HepG2 (cell line): ENCODE data around the gene RIPOR3. TPM values are rescaled to one million over a fixed set of nuclear protein-coding genes. Genes with fewer than 3 reads are reported as not detected.

ENCODE experiments used
- ATAC-seq: fragments of 200-7000 bp; cut with Tn5 transposase; 3 replicates; pipeline ENCODE4 v1.9.1; 2020; ENCODE audit warnings: mild to moderate bottlenecking, moderate library complexity
- BruUV-seq: library from RNA; stranded (reverse); fragments of 400-500 nt; replicated peaks from 2 replicates; lab custom pipeline; 2021; lab: Mats Ljungman, UMichigan
- CTCF ChIA-PET: fragments of 300-600 bp; formaldehyde crosslinking; extraction: SDS; loops from one replicate; lab custom pipeline; 2021; ENCODE audit warnings: low total read pairs, inconsistent platforms, low intra/inter-chr PET ratio; lab: Yijun Ruan, JAX
- POLR2A ChIA-PET: fragments of 350-600 bp; sonication (Branson Sonifier 250); formaldehyde crosslinking; loops from one replicate; lab custom pipeline; 2020; ENCODE audit warnings: antibody characterized with exemption, inconsistent platforms; lab: Yijun Ruan, JAX
- DNase-seq: peaks from one replicate; pipeline ENCODE4 v3.0.0-alpha.2; 2015; ENCODE audit warnings: low spot score
- FAIRE-seq: peaks from 3 replicates; lab custom pipeline; 2011; peaks lifted over from hg19 to GRCh38; lab: Jason Lieb, UNC
- H2AFZ ChIP-seq: one replicate; pipeline ENCODE4 v1.6.1; 2011; ENCODE audit warnings: low read length, inconsistent platforms
- H3K27ac ChIP-seq: fragments of 300-600 bp; 3 replicates; pipeline ENCODE4 v1.8.0; 2011; ENCODE audit warnings: mixed run types, mild to moderate bottlenecking, mixed read lengths, low read length, inconsistent platforms; ENCODE audit not compliant: insufficient read depth; ENCODE audit errors: extremely low read length
- H3K27me3 ChIP-seq, 2 experiments: fragments of 200-600 bp in 1 of 2; 2 replicates in 1 of 2; 3 replicates in 1 of 2; pipeline versions ENCODE4 v1.6.0 to v1.8.0; 2011; ENCODE audit warnings: low read length in 2 of 2, mild to moderate bottlenecking in 2 of 2, moderate library complexity in 2 of 2, inconsistent platforms in 1 of 2; ENCODE audit not compliant: insufficient read depth in 2 of 2, control insufficient read depth in 1 of 2
- H3K36me3 ChIP-seq, 2 experiments: fragments of 200-600 bp in 1 of 2; replicated peaks in 1 of 2; 2 replicates in 1 of 2; 3 replicates in 1 of 2; pipeline versions ENCODE4 v1.5.1 to v1.8.0; 2011; ENCODE audit warnings: low read length in 2 of 2, inconsistent platforms in 1 of 2; ENCODE audit not compliant: insufficient read depth in 2 of 2, control insufficient read depth in 1 of 2
- H3K4me1 ChIP-seq: 2 replicates; pipeline ENCODE4 v1.5.1; 2012; ENCODE audit warnings: low read length, inconsistent platforms; ENCODE audit not compliant: insufficient read depth
- H3K4me2 ChIP-seq: 2 replicates; pipeline ENCODE4 v1.6.0; 2011; ENCODE audit warnings: low read depth, low read length, inconsistent platforms
- H3K4me3 ChIP-seq, 3 experiments: fragments of 200-600 bp in 1 of 3; sonication (generic), shearing (Covaris generic) in 1 of 3; replicated peaks in 1 of 3; 2 replicates each; pipeline ENCODE4 v1.5.1; 2011 to 2016; ENCODE audit warnings: low read length in 3 of 3, inconsistent platforms in 2 of 3, low read depth in 2 of 3, mild to moderate bottlenecking in 2 of 3, control low read depth in 1 of 3, mixed read lengths in 1 of 3; ENCODE audit not compliant: insufficient read depth in 1 of 3
- H3K79me2 ChIP-seq: one replicate; pipeline ENCODE4 v1.6.1; 2011; ENCODE audit warnings: low read length, inconsistent platforms; ENCODE audit not compliant: insufficient read depth
- H3K9ac ChIP-seq: 2 replicates; pipeline ENCODE4 v1.6.0; 2011; ENCODE audit warnings: mild to moderate bottlenecking, low read depth, low read length, inconsistent platforms; ENCODE audit not compliant: insufficient read depth
- H3K9me3 ChIP-seq: 2 replicates; pipeline ENCODE4 v1.5.1; 2012; ENCODE audit warnings: mild to moderate bottlenecking, low read length
- H4K20me1 ChIP-seq: 2 replicates; pipeline ENCODE4 v1.6.0; 2011; ENCODE audit warnings: inconsistent platforms, mild to moderate bottlenecking, low read length, moderate library complexity; ENCODE audit not compliant: insufficient read depth
- CHCHD3 ChIP-seq: sonication (generic); formaldehyde crosslinking; IDR thresholded peaks from 2 replicates; pipeline ENCODE4 v1.8.0; 2022; ENCODE audit warnings: mild to moderate bottlenecking, missing genetic modification reagents, moderate library complexity
- GABPA ChIP-seq, 2 experiments: IDR thresholded peaks; 2 replicates each; pipeline ENCODE4 v1.6.1; 2011 to 2016; ENCODE audit warnings: low read depth in 2 of 2, low read length in 1 of 2, missing biosample characterization in 1 of 2, missing genetic modification characterization in 1 of 2
- GFI1 ChIP-seq: sonication (generic); formaldehyde crosslinking; IDR thresholded peaks from 2 replicates; pipeline ENCODE4 v1.5.0; 2020; ENCODE audit warnings: missing genetic modification reagents, mild to moderate bottlenecking, borderline replicate concordance
- IKZF5 ChIP-seq: IDR thresholded peaks from 2 replicates; pipeline ENCODE4 v1.6.1; 2018; ENCODE audit warnings: missing genetic modification reagents, mild to moderate bottlenecking, missing compliant biosample characterization
- KDM3A ChIP-seq: IDR thresholded peaks from 2 replicates; pipeline ENCODE4 v1.6.1; 2018; ENCODE audit warnings: low read depth, missing compliant biosample characterization
- MED8 ChIP-seq: sonication (generic); formaldehyde crosslinking; IDR thresholded peaks from 2 replicates; pipeline ENCODE4 v1.8.1; 2023; ENCODE audit warnings: mild to moderate bottlenecking, missing genetic modification reagents; ENCODE audit not compliant: insufficient replicate concordance
- RAD21 ChIP-seq: fragments of 450-650 bp; formaldehyde crosslinking; IDR thresholded peaks from 2 replicates; pipeline ENCODE4 v1.5.0; 2020; ENCODE audit warnings: mild to moderate bottlenecking
- RXRB ChIP-seq: IDR thresholded peaks from 2 replicates; pipeline ENCODE4 v1.6.1; 2016; ENCODE audit warnings: borderline replicate concordance, missing genetic modification reagents, missing compliant biosample characterization
- SSRP1 ChIP-seq: IDR thresholded peaks from 2 replicates; pipeline ENCODE4 v1.6.1; 2016; ENCODE audit warnings: control low read depth
- ZNF800 ChIP-seq: sonication (generic); formaldehyde crosslinking; IDR thresholded peaks from 2 replicates; pipeline ENCODE4 v1.4.0; 2020; ENCODE audit warnings: missing genetic modification reagents
- ZNF850 ChIP-seq: sonication (generic); formaldehyde crosslinking; conservative IDR thresholded peaks from 2 replicates; pipeline ENCODE4 v1.9.0; 2021; ENCODE audit warnings: mild to moderate bottlenecking, missing genetic modification reagents
- ZUFSP ChIP-seq: sonication (generic); formaldehyde crosslinking; IDR thresholded peaks from 2 replicates; pipeline ENCODE4 v1.9.0; 2021; ENCODE audit warnings: missing genetic modification reagents, mild to moderate bottlenecking, borderline replicate concordance
- WGBS: methylation state at CpG from one replicate; pipeline ENCODE4 v1.1.6; 2017; ENCODE audit warnings: low lambda C conversion rate; 5-methylcytosine and 5-hydroxymethylcytosine counted together
- in situ Hi-C: cut with HindIII; loops from 2 replicates; pipeline ENCODE4 v1.10.0; 2017; ENCODE audit warnings: low pct_unique_long_range_greater_than_20kb; ENCODE audit not compliant: extremely low pct_ligation_motif_present
- intact Hi-C: fragments of 100-400 bp; cut with micrococcal nuclease; formaldehyde crosslinking; loops from one replicate; pipeline ENCODE4 v1.10.0; 2022; ENCODE audit not compliant: unreplicated experiment
- polyA plus RNA-seq, 8 experiments: library from polyadenylated mRNA; depleted of rRNA in 3 of 8; stranded (reverse) in 7 of 8; unstranded in 1 of 8; fragments of >200 nt; fragmentation: Illumina TruSeq in 4 of 8; extraction: Trizol in 4 of 8; gene quantifications; 2 replicates each; pipeline versions ENCODE4 v1.2.1 to v1.2.3, GENCODE V29; 2011 to 2016; ENCODE audit warnings: low read depth in 4 of 8, missing spikeins in 1 of 8, mixed read lengths in 1 of 8; ENCODE audit not compliant: insufficient read depth in 1 of 8
- total RNA-seq, 5 experiments: library from RNA; depleted of rRNA; stranded (reverse); fragments of >200 nt; fragmentation: Illumina TruSeq; extraction: Trizol; gene quantifications; 2 replicates each; pipeline ENCODE4 v1.2.3, GENCODE V29; 2016; ENCODE audit warnings: low read depth in 1 of 5
- TF ChIP-seq, protein P1 (sequence below): IDR thresholded peaks from 2 replicates; pipeline ENCODE4 v1.6.1; 2016

RIPOR3 gene
- total and polyA plus RNA-seq, 2 of the 13 experiments (the other 11 are each of a cell fraction or from before 2014, with no cell fraction given) = 0.18 TPM; not detected in 1

GRCh38 chr20:50683570-50683969 is 7.8 kb downstream of the RIPOR3 start:
- in situ Hi-C loops = no loop called here
- ChIA-PET POLR2A (no interaction called here), CTCF (no interaction called here)
- DNase-seq (no peak), FAIRE-seq (no peak)
- peaks cover 34% of the 10 kb centered on the region for H3K4me1 ChIP-seq
- H3K79me2 ChIP-seq = no peaks in the 10 kb centered on the region
- intact Hi-C loops = no loop called here
- no peak overlapping the region for H3K4me3 ChIP-seq
- H3K4me2 ChIP-seq = no peak overlapping the region
- H3K9me3 ChIP-seq = no peaks in the 10 kb centered on the region
- H4K20me1 ChIP-seq = no peaks in the 10 kb centered on the region
- TF ChIP-seq ZNF850 (CRISPR knock-in tag) (no peak), ZUFSP (no peak), SSRP1 (no peak)
- TF ChIP-seq, all 625 proteins: peak for 0
- 65% methylated on average over 6 of the region's 6 CpGs for WGBS
- H3K27me3 ChIP-seq = peaks cover 0 to 3% of the 10 kb centered on the region in 2 experiments; a peak in 2 of 5 replicates
- no TSS peak for BruUV-seq
- H3K27ac ChIP-seq = no peak overlapping the region
- ATAC-seq = no peak
- H3K36me3 ChIP-seq = no peaks in the 10 kb centered on the region
- H2AFZ ChIP-seq = no peak overlapping the region
- H3K9ac ChIP-seq = no peak overlapping the region

DNA sequence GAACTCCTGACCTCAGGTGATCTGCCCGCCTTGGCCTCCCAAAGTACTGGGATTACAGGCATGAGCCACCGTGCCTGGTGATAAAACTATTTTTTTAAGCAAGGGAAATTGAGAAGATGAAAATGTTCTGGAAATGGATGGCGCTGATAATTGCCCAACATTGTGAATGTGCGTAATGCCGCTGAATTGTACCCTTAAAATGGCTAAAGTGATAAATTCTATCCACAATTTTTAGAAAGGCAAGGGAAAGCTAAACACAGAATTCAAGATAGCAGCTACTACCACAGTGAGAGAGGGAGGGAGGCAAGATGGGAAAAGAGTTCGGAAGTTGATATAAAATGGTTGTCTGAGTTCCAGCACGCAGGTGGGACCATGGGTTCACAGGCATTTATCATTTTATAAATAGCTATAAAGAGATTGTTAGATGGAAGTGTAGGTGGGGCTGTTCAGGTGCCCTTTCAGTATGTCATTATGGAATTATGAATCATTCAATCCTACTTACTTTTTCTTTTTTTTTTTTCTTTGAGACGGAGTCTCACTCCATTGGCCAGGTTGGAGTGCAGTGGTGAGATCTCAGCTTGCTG is 8.3 kb downstream of the RIPOR3 start:
- no peaks in the 10 kb centered on the region for H3K36me3 ChIP-seq
- no TSS peak for BruUV-seq
- in situ Hi-C loops = no loop called here
- FAIRE-seq (no peak), DNase-seq (no peak), ATAC-seq (no peak)
- no peaks in the 10 kb centered on the region for H3K79me2 ChIP-seq
- no peaks in the 10 kb centered on the region for H3K9me3 ChIP-seq
- peaks cover 39% of the 10 kb centered on the region for H3K4me1 ChIP-seq
- H4K20me1 ChIP-seq = no peaks in the 10 kb centered on the region
- intact Hi-C loops = no loop called here
- H3K27me3 ChIP-seq = no peaks in the 10 kb centered on the region
- H3K4me2 ChIP-seq = no peak overlapping the region
- no peak overlapping the region for H3K4me3 ChIP-seq
- H2AFZ ChIP-seq = no peak overlapping the region
- CTCF ChIA-PET = no interaction called here
- H3K27ac ChIP-seq = no peak overlapping the region
- POLR2A ChIA-PET = no interaction called here
- H3K9ac ChIP-seq = no peak overlapping the region
- WGBS = 74% methylated on average over 8 of the region's 8 CpGs
- no peak for TF ChIP-seq MED8
- TF ChIP-seq, protein P1, sequence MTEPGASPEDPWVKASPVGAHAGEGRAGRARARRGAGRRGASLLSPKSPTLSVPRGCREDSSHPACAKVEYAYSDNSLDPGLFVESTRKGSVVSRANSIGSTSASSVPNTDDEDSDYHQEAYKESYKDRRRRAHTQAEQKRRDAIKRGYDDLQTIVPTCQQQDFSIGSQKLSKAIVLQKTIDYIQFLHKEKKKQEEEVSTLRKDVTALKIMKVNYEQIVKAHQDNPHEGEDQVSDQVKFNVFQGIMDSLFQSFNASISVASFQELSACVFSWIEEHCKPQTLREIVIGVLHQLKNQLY = no peak
- no peak for TF ChIP-seq ZNF800
- TF ChIP-seq GFI1 (CRISPR knock-in tag) = no peak
- TF ChIP-seq IKZF5 (CRISPR knock-in tag) = no peak
- TF ChIP-seq KDM3A = no peak
- TF ChIP-seq RAD21 (CRISPR knock-in tag) = no peak
- no peak for TF ChIP-seq RXRB
- TF ChIP-seq GABPA (IDR thresholded peaks at IDR 0.05; ENCODE audit: low read depth, low read length) = no peak
- no peak for TF ChIP-seq GABPA (CRISPR knock-in tag; IDR thresholded peaks at IDR 0.05; ENCODE audit: low read depth)
- no peak for TF ChIP-seq CHCHD3 (CRISPR knock-in tag)
